B cell (primary cell): Measurements from ENCODE around the gene SBK2. TPM values are rescaled to one million over a fixed set of nuclear protein-coding genes. Genes with fewer than 3 reads are reported as not detected.
A peak's percentile ranks its signal among the peaks of the same experiment; 100 is the strongest.

Source experiments
- ATAC-seq: fragments of 200-7000 bp; cut with Tn5 transposase; one replicate; pipeline ENCODE4 v1.10.0; 2021; ENCODE audit warnings: low read depth, mild to moderate bottlenecking, moderate number of reproducible peaks, moderate library complexity
- CTCF ChIA-PET: fragments of 350-600 bp; sonication (Branson Sonifier 250); formaldehyde crosslinking; loops from one replicate; lab custom pipeline; 2021; ENCODE audit warnings: antibody characterized with exemption, inconsistent platforms; lab: Charles Lee
- POLR2A ChIA-PET: fragments of 350-600 bp; sonication (Branson Sonifier 250); formaldehyde crosslinking; loops from one replicate; lab custom pipeline; 2021; ENCODE audit warnings: antibody characterized with exemption; lab: Charles Lee
- DNase-seq: peaks from one replicate; pipeline ENCODE4 v3.0.0; 2013
- H2AFZ ChIP-seq: 2 replicates; pipeline ENCODE4 v1.6.1; 2012; ENCODE audit warnings: mild to moderate bottlenecking, low read depth, low read length; ENCODE audit not compliant: insufficient read depth, poor library complexity, severe bottlenecking
- H3K27ac ChIP-seq, 2 donors: 1 replicate in 1 of 2; 2 replicates in 1 of 2; pipeline ENCODE4 v1.5.1; 2012 to 2013; ENCODE audit warnings: low read length in 2 of 2, mild to moderate bottlenecking in 2 of 2, moderate library complexity in 1 of 2
- H3K27me3 ChIP-seq, 4 experiments: fragments of 200-600 bp in 1 of 4; sonication (generic) in 1 of 4; replicated peaks in 1 of 4; 1 replicate in 2 of 4; 2 replicates in 2 of 4; pipeline versions ENCODE4 v1.6.1 to v1.7.0; 2013 to 2016; ENCODE audit warnings: low read length in 3 of 4, mild to moderate bottlenecking in 2 of 4, mixed read lengths in 1 of 4, moderate library complexity in 1 of 4; ENCODE audit not compliant: insufficient read depth in 4 of 4, control insufficient read depth in 3 of 4; ENCODE audit errors: control extremely low read depth in 1 of 4
- H3K36me3 ChIP-seq, 2 experiments: replicated peaks in 1 of 2; 1 replicate in 1 of 2; 2 replicates in 1 of 2; pipeline versions ENCODE4 v1.6.1 to v1.7.1; 2013; ENCODE audit warnings: low read length in 1 of 2; ENCODE audit not compliant: insufficient read depth in 2 of 2, control insufficient read depth in 1 of 2; ENCODE audit errors: control extremely low read depth in 1 of 2, extremely low read depth in 1 of 2
- H3K4me1 ChIP-seq, 2 donors: fragments of 200-600 bp in 1 of 2; sonication (generic) in 1 of 2; 1 replicate in 1 of 2; 2 replicates in 1 of 2; pipeline versions ENCODE4 v1.5.1 to v1.6.1; 2013 to 2017; ENCODE audit warnings: low read length in 2 of 2; ENCODE audit not compliant: control insufficient read depth in 2 of 2, insufficient read depth in 2 of 2
- H3K4me2 ChIP-seq: replicated peaks from 2 replicates; pipeline ENCODE3; 2012; ENCODE audit warnings: mild to moderate bottlenecking, low read depth, low read length; ENCODE audit not compliant: poor library complexity, severe bottlenecking
- H3K4me3 ChIP-seq, 5 experiments: fragments of 200-600 bp in 1 of 5; sonication (generic) in 1 of 5; 1 replicate in 3 of 5; 2 replicates in 2 of 5; pipeline versions ENCODE4 v1.5.1 to v1.7.0; 2011 to 2016; ENCODE audit warnings: low read length in 4 of 5, mild to moderate bottlenecking in 4 of 5, low read depth in 2 of 5, control low read depth in 1 of 5, moderate library complexity in 1 of 5; ENCODE audit not compliant: insufficient read depth in 1 of 5; ENCODE audit errors: control extremely low read depth in 1 of 5, extremely low read depth in 1 of 5
- H3K79me2 ChIP-seq: fragments of 200-600 bp; sonication (generic); one replicate; pipeline ENCODE4 v1.6.0; 2016; ENCODE audit warnings: low read length; ENCODE audit not compliant: control insufficient read depth, insufficient read depth
- H3K9ac ChIP-seq: fragments of 200-600 bp; sonication (generic); 2 replicates; pipeline ENCODE4 v1.6.1; 2017; ENCODE audit warnings: mild to moderate bottlenecking, low read length, moderate library complexity
- H3K9me3 ChIP-seq, 3 donors: one replicate each; pipeline versions ENCODE4 v1.6.1 to v1.7.1; 2013; ENCODE audit warnings: low read length in 2 of 3; ENCODE audit not compliant: control insufficient read depth in 2 of 3, insufficient read depth in 1 of 3; ENCODE audit errors: control extremely low read depth in 1 of 3
- H4K20me1 ChIP-seq: 2 replicates; pipeline ENCODE4 v1.6.0; 2012; ENCODE audit warnings: mild to moderate bottlenecking, low read length; ENCODE audit not compliant: insufficient read depth, control insufficient read depth, poor library complexity, severe bottlenecking
- H3K27ac Mint-ChIP-seq: one replicate; pipeline ENCODE4 v1.8.0; 2021; ENCODE audit warnings: mixed read lengths
- H3K27me3 Mint-ChIP-seq: one replicate; pipeline ENCODE4 v1.8.0; 2021; ENCODE audit warnings: mixed read lengths
- H3K4me1 Mint-ChIP-seq: one replicate; pipeline ENCODE4 v1.8.0; 2021; ENCODE audit warnings: mixed read lengths
- H3K4me3 Mint-ChIP-seq: one replicate; pipeline ENCODE4 v1.8.0; 2021; ENCODE audit warnings: mixed read lengths
- H3K9me3 Mint-ChIP-seq: one replicate; pipeline ENCODE4 v1.8.0; 2022; ENCODE audit warnings: mixed read lengths; ENCODE audit not compliant: insufficient read depth
- EZH2 ChIP-seq: IDR thresholded peaks from 2 replicates; pipeline ENCODE4 v1.6.1; 2012; ENCODE audit warnings: borderline replicate concordance, low read depth, mild to moderate bottlenecking, moderate library complexity, low read length; ENCODE audit not compliant: insufficient read depth, poor library complexity, severe bottlenecking
- WGBS: methylation state at CpG from one replicate; pipeline ENCODE4 v1.1.5; 2013; ENCODE audit warnings: missing lambda C conversion rate; ENCODE audit not compliant: insufficient coverage; 5-methylcytosine and 5-hydroxymethylcytosine counted together
- intact Hi-C: fragments of 100-400 bp; cut with micrococcal nuclease; formaldehyde crosslinking; loops from one replicate; pipeline ENCODE4 v1.10.0; 2022
- polyA plus RNA-seq: library from polyadenylated mRNA; depleted of rRNA; stranded (reverse); fragments of >200 nt; gene quantifications from 2 replicates; pipeline ENCODE4 v1.2.3, GENCODE V29; 2012
- total RNA-seq, 2 donors: library from RNA; stranded (reverse); fragments of 120-200 nt in 1 of 2; gene quantifications; 1 replicate in 1 of 2; 2 replicates in 1 of 2; pipeline versions ENCODE4 v1.2.3 to v1.2.4, GENCODE V29; 2013 to 2022
- TF ChIP-seq, protein P1 (sequence below): fragments of 200-600 bp; IDR thresholded peaks from one replicate; pipeline ENCODE4 v1.8.0; 2022; ENCODE audit warnings: antibody characterized with exemption, mild to moderate bottlenecking

Gene SBK2
- total and polyA plus RNA-seq, 2 donors (not counting 1 experiment from before 2014, with no cell fraction given), result not detected

DNA sequence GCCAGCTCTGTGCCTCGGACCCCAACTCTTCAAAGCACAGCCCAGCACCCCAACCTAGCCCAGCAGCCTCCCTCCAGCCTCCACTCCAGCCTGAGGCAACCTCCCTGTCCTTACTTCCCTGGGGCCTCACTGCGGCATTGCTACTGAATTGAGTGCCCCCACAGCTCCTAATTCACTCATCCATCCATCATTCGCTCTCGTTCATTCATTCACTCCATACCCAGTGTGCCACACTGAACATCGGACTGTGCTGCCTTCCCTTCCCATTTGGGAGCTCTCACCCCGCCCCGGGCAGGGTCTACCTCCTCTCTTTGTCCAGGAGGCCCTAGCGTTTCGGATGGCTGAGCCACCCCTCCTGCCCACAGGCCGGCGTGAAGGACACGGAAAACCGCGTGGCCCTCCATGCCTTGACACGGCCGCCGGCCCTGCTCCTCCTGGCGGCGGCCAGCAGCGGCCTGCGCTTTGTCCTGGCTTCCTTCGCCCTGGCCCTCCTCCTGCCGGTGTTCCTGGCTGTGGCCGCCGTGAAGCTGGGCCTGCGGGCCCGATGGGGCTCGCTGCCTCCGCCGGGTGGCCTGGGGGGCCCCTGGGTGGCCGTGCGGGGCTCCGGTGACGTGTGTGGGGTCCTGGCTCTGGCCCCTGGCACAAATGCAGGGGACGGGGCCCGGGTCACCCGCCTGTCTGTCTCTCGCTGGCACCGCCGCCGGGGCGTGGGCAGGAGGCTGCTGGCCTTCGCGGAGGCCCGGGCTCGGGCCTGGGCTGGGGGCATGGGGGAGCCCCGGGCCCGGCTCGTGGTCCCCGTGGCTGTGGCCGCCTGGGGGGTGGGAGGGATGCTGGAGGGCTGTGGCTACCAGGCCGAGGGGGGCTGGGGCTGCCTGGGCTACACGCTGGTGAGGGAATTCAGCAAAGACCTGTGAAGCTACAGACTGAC, 50.6 kb downstream of the SBK2 start:
- Histone ChIP-seq H3K36me3 (peaks cover 0 to 2% of the 10 kb centered on the region in 2 experiments), H2AFZ (no peak overlapping the region), H3K79me2 (no peaks in the 10 kb centered on the region), H3K9ac (no peak overlapping the region), H3K4me2 (no peak overlapping the region), H3K9me3 (no peaks in the 10 kb centered on the region), H3K27ac (no peak overlapping the region), H3K4me3 (no peak overlapping the region), H4K20me1 (peaks cover 20% of the 10 kb centered on the region), H3K27me3 (peaks cover 0 to 11% (median 0%) of the 10 kb centered on the region in 4 experiments), H3K4me1 (peaks cover 10 to 22% of the 10 kb centered on the region in 2 donors)
- 97% methylated on average over 45 of the region's 53 CpGs for WGBS
- H3K27ac Mint-ChIP-seq, result peak overlapping the region; percentile 80
- H3K27me3 Mint-ChIP-seq, result no peaks in the 10 kb centered on the region
- intact Hi-C loops, result no loop called here
- H3K4me1 Mint-ChIP-seq, result peaks cover 11% of the 10 kb centered on the region
- no peak for ATAC-seq
- CTCF ChIA-PET, result interaction anchor here (1.0 to 2.8 kb wide), 4 partner anchors 9 to 20 kb away, joined by 4 to 15 read pairs (median 8); partner anchors contain the start of gene ZNF628
- H3K9me3 Mint-ChIP-seq, result no peaks in the 10 kb centered on the region
- POLR2A ChIA-PET, result interaction anchor here (0.8 to 2.1 kb wide), 4 partner anchors 10 to 147 kb away, joined by 3 to 30 read pairs (median 4); partner anchors contain the start of genes KMT5C, ZNF628 and ZNF784
- H3K4me3 Mint-ChIP-seq, result peak overlapping the region; percentile 83
- DNase-seq, result no peak
- no peak for TF ChIP-seq EZH2
- TF ChIP-seq, protein P1, sequence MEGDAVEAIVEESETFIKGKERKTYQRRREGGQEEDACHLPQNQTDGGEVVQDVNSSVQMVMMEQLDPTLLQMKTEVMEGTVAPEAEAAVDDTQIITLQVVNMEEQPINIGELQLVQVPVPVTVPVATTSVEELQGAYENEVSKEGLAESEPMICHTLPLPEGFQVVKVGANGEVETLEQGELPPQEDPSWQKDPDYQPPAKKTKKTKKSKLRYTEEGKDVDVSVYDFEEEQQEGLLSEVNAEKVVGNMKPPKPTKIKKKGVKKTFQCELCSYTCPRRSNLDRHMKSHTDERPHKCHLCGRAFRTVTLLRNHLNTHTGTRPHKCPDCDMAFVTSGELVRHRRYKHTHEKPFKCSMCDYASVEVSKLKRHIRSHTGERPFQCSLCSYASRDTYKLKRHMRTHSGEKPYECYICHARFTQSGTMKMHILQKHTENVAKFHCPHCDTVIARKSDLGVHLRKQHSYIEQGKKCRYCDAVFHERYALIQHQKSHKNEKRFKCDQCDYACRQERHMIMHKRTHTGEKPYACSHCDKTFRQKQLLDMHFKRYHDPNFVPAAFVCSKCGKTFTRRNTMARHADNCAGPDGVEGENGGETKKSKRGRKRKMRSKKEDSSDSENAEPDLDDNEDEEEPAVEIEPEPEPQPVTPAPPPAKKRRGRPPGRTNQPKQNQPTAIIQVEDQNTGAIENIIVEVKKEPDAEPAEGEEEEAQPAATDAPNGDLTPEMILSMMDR, result no peak
